ENCODE measurements around the gene TGFB1.

DNA sequence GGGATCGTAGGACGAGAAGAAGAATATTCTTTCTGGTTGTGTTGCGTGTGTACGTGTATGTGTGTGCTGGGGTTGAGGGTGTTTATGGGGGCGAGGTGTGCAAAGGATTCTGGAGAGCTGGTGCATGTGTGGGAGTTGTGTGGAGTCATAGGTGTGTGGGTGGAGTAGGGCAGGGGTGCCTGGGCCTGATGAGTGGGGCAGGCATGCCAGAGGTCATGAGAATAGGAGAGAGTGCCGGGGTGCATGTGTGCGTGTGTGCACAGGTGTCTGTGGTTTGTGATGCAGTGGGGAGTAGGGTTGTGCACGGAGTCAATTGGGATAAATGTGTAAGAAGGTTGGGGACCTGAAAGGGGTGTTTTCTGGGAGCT is 23.3 kb upstream of the TGFB1 start:
- TF ChIP-seq EZH2phosphoT487 (IDR thresholded peaks at IDR 0.05; ENCODE audit: borderline replicate concordance) = no peak
- no peak for TF ChIP-seq CTCF (conservative IDR thresholded peaks at IDR 0.05; ENCODE audit: low read length)

Measured in Loucy (cell line).